HG03097 (cell line): ENCODE data around the gene GTF2H4.

Experiments
- ATAC-seq: cut with Tn5 transposase; IDR thresholded peaks from one replicate; pipeline ENCODE4 v1.9.1; 2021; ENCODE audit not compliant: unreplicated experiment, low FRiP score

The GTF2H4 gene

DNA sequence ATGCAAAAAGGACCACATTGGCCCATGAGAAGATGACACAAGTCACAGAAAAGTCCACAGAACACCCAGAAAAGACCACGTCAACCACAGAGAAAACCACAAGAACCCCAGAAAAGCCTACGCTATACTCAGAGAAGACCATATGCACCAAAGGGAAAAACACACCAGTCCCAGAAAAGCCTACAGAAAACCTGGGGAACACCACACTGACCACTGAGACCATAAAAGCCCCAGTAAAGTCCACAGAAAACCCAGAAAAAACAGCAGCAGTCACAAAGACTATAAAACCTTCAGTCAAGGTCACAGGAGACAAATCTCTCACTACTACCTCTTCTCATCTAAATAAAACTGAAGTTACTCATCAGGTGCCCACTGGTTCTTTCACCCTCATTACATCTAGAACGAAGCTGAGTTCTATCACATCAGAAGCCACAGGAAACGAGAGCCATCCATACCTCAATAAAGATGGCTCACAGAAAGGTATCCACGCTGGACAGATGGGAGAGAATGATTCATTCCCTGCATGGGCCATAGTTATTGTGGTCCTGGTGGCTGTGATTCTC lies 44.0 kb downstream of the GTF2H4 start:
- no peak for ATAC-seq

GRCh38 chr6:30954631-30955366 lies 46.8 kb downstream of the GTF2H4 start:
- no peak for ATAC-seq

DNA sequence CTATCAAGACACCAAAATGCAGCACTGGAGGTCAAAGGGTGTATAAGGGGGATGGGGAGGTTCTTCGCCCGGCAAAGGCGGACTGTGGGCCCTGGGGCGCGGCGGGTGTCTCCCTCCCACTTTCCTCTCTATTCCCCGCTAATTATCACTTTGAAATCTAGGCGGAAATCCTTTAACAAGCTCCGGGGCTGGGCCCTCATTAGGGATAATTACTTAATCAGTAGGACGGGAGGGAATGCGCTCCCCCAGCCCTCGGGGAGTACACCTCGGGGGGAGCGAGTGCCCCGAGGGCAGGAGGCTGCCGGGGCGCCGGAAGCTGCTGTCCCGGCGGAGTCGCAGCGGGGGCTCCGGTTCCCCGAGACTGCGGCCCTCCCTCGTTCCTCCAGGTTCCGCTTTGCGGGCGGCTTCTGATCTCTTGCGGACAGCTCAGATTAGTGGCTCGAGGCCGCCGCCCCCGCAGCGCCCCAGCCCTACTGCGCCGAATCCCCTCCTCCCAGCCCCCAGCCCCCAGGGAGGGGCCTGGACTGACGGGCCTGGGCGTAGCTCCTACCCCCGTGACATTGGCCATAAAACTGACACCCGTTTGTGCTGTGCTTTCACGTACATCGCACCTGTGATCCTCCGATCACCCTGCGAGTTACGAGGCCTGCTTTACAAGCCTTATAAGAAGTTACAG lies 47.5 kb downstream of the GTF2H4 start:
- ATAC-seq: no peak

DNA sequence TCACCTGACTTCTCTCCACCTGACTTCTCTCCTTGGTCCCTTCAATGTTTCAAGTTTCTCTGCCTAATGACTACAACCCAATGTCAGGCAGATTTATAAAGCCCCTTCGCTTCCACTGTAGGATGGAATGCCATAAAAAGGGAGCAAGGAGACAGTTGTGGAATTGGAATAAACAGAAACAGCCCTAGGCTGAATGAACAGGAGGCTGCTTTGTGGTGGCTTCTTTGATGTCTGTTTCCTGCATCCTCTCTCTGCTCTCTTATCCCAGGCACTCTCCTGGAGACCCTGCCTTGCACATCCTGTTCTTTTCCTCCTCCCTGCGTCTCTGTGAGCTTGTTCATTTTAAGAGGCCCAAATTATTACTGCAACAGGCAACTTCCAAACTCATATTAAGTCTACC lies 49.7 kb downstream of the GTF2H4 start:
- no peak for ATAC-seq

DNA sequence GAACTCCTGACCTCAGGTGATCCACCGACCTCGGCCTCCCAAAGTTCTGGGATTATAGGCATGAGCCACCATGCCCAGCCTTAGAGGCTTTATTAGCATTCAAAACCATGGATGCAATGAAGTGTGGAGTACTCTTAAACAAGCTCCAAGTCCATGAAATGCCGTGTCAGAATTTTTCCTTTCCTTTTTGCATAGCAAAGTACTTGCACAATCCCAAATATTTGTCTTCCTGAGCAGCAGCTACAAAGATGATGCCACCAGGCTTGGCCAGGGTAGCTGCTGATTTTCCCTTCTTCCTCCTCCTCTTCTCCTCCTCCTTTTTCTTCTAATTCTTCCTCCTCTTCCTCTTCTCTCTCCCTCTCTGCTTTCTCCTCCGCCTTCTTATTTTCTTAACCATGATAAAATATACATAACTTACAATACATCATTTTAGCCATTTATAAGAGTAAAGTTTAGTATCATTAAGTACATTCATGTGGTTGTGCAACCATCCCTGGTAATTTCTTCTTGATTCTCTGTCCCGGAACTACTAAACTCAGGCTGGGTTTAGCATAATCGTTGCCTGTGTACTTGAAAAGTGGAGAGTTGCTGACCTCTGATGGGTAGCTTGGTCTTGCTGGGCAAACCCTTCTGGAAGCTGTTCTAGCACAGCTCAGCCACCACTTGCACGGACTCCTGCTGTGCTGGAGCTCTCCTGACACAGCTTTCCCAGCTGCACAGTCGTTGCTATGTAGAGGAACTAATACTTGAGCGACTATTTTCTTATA lies 53.1 kb downstream of the GTF2H4 start:
- ATAC-seq: no peak

DNA sequence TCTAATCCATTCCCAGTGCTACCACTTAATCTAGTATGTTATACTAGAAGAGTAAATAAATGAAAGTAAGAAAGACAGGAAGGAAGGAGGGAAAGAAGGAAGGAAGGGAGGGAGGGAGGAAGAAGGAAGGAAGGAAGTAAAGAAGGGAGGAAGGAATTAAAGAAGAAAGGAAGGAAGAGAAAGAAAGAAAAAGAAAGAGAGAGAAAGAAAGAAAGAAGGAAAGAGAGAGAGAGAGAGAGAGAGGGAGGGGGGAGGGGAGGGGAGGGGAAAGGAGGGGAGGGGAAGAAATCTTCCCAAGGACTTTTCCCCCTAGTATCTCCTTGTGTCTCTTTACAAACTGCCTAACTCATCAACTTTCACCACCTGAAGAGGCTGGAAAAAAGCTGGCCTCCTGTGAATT lies 54.7 kb downstream of the GTF2H4 start:
- ATAC-seq: no peak

DNA sequence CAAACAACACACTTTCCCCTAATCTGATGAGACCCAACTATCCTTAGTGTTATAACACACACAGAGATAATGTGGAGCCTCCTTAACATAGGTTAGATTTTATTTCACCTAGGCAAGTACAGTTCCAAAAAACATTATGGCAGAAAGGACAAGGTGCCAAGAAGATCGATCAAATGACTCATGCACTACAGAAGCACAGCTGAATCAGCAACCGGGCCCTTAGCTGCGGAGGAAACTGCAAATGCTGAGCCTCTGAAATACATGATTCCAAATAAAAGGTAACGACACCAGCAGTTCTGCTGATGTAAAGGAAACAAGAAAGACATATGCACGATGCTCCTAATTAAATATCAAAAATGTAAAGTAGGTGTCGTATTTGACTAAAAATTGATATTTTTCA lies 55.6 kb downstream of the GTF2H4 start:
- no peak for ATAC-seq
